ENCODE measurements around the gene DDX11.
A peak's percentile ranks its signal among the peaks of the same experiment; 100 is the strongest.
"Not testable (repeated sequence)": the region's sequence is repeated elsewhere in the genome, so short reads cannot be mapped to it uniquely, and the experiment has no call there.

Gene DDX11

DNA sequence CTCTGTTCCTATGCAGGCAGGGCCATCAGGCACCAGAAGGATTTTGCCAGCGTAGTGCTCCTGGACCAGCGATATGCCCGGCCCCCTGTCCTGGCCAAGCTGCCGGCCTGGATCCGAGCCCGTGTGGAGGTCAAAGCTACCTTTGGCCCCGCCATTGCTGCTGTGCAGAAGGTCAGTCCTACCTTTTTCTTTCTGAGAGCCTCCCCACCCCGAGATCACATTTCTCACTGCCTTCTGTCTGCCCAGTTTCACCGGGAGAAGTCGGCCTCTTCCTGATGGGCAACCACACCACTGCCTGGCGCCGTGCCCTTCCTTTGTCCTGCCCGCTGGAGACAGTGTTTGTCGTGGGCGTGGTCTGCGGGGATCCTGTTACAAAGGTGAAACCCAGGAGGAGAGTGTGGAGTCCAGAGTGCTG lies 29.9 kb downstream of the DDX11 start:
- H3K27ac ChIP-seq (ENCODE audit: extremely low read depth, low read depth, low read length); H3K4me1 ChIP-seq (ENCODE audit: control insufficient read depth, insufficient read depth, low read length); H3K9me3 ChIP-seq (ENCODE audit: control insufficient read depth, insufficient read depth, low read depth, low read length); CTCF ChIA-PET; POLR2A ChIA-PET; H3K4me3 ChIP-seq (ENCODE audit: low read depth, low read length): not testable (repeated sequence)
- peaks cover 0 to 43% of the 10 kb centered on the region in 2 experiments; a peak in 2 of 3 replicates for H3K36me3 ChIP-seq (ENCODE audit: control insufficient read depth in 2 of 2, insufficient read depth in 1 of 2, low read length in 2 of 2)
- 0 out of 2 replicates have a peak, but pooled peaks have one; percentile 18 for TF ChIP-seq KLF1 (tag by site-specific recombination; IDR thresholded peaks at IDR 0.05)

- peak; percentile 54; the same call in 1 of the 2 replicates for TF ChIP-seq SP7 (tag by site-specific recombination; IDR thresholded peaks at IDR 0.05)
- peak; percentile 32; the same call in 1 of the 2 replicates for TF ChIP-seq ZNF600 (tag by site-specific recombination; IDR thresholded peaks at IDR 0.05)
- TF ChIP-seq ZNF660 (tag by site-specific recombination; IDR thresholded peaks at IDR 0.05), result 0 out of 2 replicates have a peak, but pooled peaks have one; percentile 37
- peak; percentile 20; the same call in 1 of the 2 replicates for TF ChIP-seq ZBTB17 (tag by site-specific recombination; IDR thresholded peaks at IDR 0.05)
- TF ChIP-seq OSR2 (tag by site-specific recombination; IDR thresholded peaks at IDR 0.05), result peak; percentile 40; the same call in 1 of the 2 replicates
- H3K4me1 ChIP-seq (ENCODE audit: control insufficient read depth, insufficient read depth, low read length); H3K9me3 ChIP-seq (ENCODE audit: control insufficient read depth, insufficient read depth, low read depth, low read length); H3K27ac ChIP-seq (ENCODE audit: extremely low read depth, low read depth, low read length); H3K4me3 ChIP-seq (ENCODE audit: low read depth, low read length); POLR2A ChIA-PET; CTCF ChIA-PET: not testable (repeated sequence)
- H3K36me3 ChIP-seq (ENCODE audit: control insufficient read depth in 2 of 2, insufficient read depth in 1 of 2, low read length in 2 of 2), result peaks cover 0 to 41% of the 10 kb centered on the region in 2 experiments; a peak in 2 of 3 replicates
Measured at GRCh38 chr12:31104220-31104619, 30.6 kb downstream of the DDX11 start.

DNA sequence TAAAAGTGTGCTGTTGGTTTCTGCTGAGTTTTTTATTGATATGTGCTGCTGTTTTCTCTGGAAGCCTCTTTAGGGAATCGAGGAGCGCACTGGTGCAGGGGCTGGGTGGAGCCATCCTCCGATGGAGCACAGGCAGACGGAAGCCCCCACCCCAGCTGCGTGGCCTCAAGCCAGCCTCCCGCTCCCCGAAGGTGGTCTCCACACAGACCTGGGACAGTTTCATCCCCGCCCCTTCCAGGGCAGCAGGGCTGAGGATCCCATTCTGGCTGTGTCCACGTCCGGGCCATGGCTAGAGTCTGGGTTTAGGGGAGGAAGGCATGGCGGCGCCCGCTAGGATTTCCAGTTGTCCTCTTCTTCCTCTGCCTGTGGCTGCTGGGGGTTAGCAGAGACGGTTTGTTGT lies 31.1 kb downstream of the DDX11 start:
- POLR2A ChIA-PET; CTCF ChIA-PET; H3K27ac ChIP-seq (ENCODE audit: extremely low read depth, low read depth, low read length); H3K4me1 ChIP-seq (ENCODE audit: control insufficient read depth, insufficient read depth, low read length); H3K4me3 ChIP-seq (ENCODE audit: low read depth, low read length); H3K9me3 ChIP-seq (ENCODE audit: control insufficient read depth, insufficient read depth, low read depth, low read length): not testable (repeated sequence)
- H3K36me3 ChIP-seq (ENCODE audit: control insufficient read depth in 2 of 2, insufficient read depth in 1 of 2, low read length in 2 of 2), result peaks cover 0 to 41% of the 10 kb centered on the region in 2 experiments; a peak in 1 of 3 replicates

- Histone ChIP-seq H3K36me3 (ENCODE audit: control insufficient read depth in 2 of 2, insufficient read depth in 1 of 2, low read length in 2 of 2) (peaks cover 0 to 35% of the 10 kb centered on the region in 2 experiments; a peak in 1 of 3 replicates), H3K27ac (ENCODE audit: extremely low read depth, low read depth, low read length) (no peak overlapping the region), H3K9me3 (ENCODE audit: control insufficient read depth, insufficient read depth, low read depth, low read length) (no peaks in the 10 kb centered on the region), H3K4me3 (ENCODE audit: low read depth, low read length) (no peak overlapping the region), H3K4me1 (ENCODE audit: control insufficient read depth, insufficient read depth, low read length) (no peaks in the 10 kb centered on the region)
- CTCF ChIA-PET, result interaction anchor here (0.5 kb wide), 1 partner anchor 10 kb away, joined by 5 read pairs; no protein-coding TSS in a partner anchor
- POLR2A ChIA-PET, result no interaction called here
- TF ChIP-seq ZNF354C (tag by site-specific recombination; IDR thresholded peaks at IDR 0.05; ENCODE audit: borderline replicate concordance, low read depth) (no peak), ZNF19 (tag by site-specific recombination; IDR thresholded peaks at IDR 0.05; ENCODE audit: low read depth) (no peak), ZNF112 (tag by site-specific recombination; IDR thresholded peaks at IDR 0.05) (no peak), ZNF214 (tag by site-specific recombination; IDR thresholded peaks at IDR 0.05; ENCODE audit: borderline replicate concordance) (no peak), ZNF571 (tag by site-specific recombination; IDR thresholded peaks at IDR 0.05) (no peak), KLF1 (tag by site-specific recombination; IDR thresholded peaks at IDR 0.05) (no peak), MZF1 (tag by site-specific recombination; IDR thresholded peaks at IDR 0.05; ENCODE audit: borderline replicate concordance) (no peak), ZNF704 (tag by site-specific recombination; IDR thresholded peaks at IDR 0.05) (no peak), ZNF791 (tag by site-specific recombination; IDR thresholded peaks at IDR 0.05) (no peak), ZFP37 (tag by site-specific recombination; IDR thresholded peaks at IDR 0.05) (no peak)
Measured at GRCh38 chr12:31105668-31106067, 32.0 kb downstream of the DDX11 start.

All from HEK293 (cell line).